ENCODE data around the gene TTL. TPM values are rescaled to one million over a fixed set of nuclear protein-coding genes. Genes with fewer than 3 reads are reported as not detected.
"Not testable (repeated sequence)": the region's sequence is repeated elsewhere in the genome, so short reads cannot be mapped to it uniquely, and the experiment has no call there.

Gene TTL
- total RNA-seq, 1 experiment from 2014 or later, result 58.9 TPM

GRCh38 chr2:112433480-112433879 lies 48.5 kb upstream of the TTL start, which contains the start of gene RGPD8:
RGPD8 (minus strand) TSS chr2:112433645; CDS start chr2:112433453, 192 bp downstream.
- not testable (repeated sequence) for H3K14ac ChIP-seq (ENCODE audit: insufficient read depth, low read length); H2BK15ac ChIP-seq (ENCODE audit: low read depth, low read length); H3K4me1 ChIP-seq (ENCODE audit: insufficient read depth, low read length); H4K8ac ChIP-seq (replicated peaks; ENCODE audit: insufficient read length, low read depth, low read length); H3K79me1 ChIP-seq (ENCODE audit: insufficient read depth, low read depth, low read length, poor library complexity, severe bottlenecking); H3K18ac ChIP-seq (ENCODE audit: insufficient read length, low read depth, low read length); H3K9me3 ChIP-seq (ENCODE audit: control insufficient read depth, low read depth, low read length); H3K27ac Mint-ChIP-seq; H3K36me3 Mint-ChIP-seq (ENCODE audit: insufficient read depth in 1 of 3, low read depth in 3 of 3); H3T11ph ChIP-seq (ENCODE audit: low read length); H2BK12ac ChIP-seq (ENCODE audit: insufficient read length, low read depth, low read length); H3K4me2 ChIP-seq (ENCODE audit: insufficient read depth, insufficient read length, low read length); H2BK5ac ChIP-seq (ENCODE audit: insufficient read length, low read length); H4K91ac ChIP-seq (ENCODE audit: insufficient read length, low read depth, low read length); H3K23me2 ChIP-seq (ENCODE audit: insufficient read length, low read depth, low read length, poor library complexity, severe bottlenecking); H3K79me2 ChIP-seq (ENCODE audit: insufficient read depth, low read length); H3K56ac ChIP-seq (ENCODE audit: insufficient read length, low read depth, low read length); H4K20me1 ChIP-seq (ENCODE audit: control insufficient read depth, insufficient read depth, insufficient read length); H3K27me3 Mint-ChIP-seq (ENCODE audit: low read depth); H3K9me3 Mint-ChIP-seq; H3K4me1 Mint-ChIP-seq; H2AFZ ChIP-seq (ENCODE audit: low read length); H2AK5ac ChIP-seq (ENCODE audit: insufficient read length, low read length); H3K27ac ChIP-seq (ENCODE audit: insufficient read length, low read depth, low read length); H2BK120ac ChIP-seq (ENCODE audit: low read depth, low read length, poor library complexity, severe bottlenecking); H3K27me3 ChIP-seq (ENCODE audit: insufficient read depth, low read length); H4K5ac ChIP-seq (ENCODE audit: insufficient read length, low read depth, low read length); H2BK20ac ChIP-seq (ENCODE audit: low read depth, low read length, poor library complexity, severe bottlenecking); H3K23ac ChIP-seq (ENCODE audit: insufficient read length, low read depth, low read length); H3K9ac ChIP-seq (ENCODE audit: extremely low read depth, insufficient read length, low read length); H3K4ac ChIP-seq (ENCODE audit: low read depth, low read length)
- peak; percentile 84 for DNase-seq
- TF ChIP-seq, protein P1, sequence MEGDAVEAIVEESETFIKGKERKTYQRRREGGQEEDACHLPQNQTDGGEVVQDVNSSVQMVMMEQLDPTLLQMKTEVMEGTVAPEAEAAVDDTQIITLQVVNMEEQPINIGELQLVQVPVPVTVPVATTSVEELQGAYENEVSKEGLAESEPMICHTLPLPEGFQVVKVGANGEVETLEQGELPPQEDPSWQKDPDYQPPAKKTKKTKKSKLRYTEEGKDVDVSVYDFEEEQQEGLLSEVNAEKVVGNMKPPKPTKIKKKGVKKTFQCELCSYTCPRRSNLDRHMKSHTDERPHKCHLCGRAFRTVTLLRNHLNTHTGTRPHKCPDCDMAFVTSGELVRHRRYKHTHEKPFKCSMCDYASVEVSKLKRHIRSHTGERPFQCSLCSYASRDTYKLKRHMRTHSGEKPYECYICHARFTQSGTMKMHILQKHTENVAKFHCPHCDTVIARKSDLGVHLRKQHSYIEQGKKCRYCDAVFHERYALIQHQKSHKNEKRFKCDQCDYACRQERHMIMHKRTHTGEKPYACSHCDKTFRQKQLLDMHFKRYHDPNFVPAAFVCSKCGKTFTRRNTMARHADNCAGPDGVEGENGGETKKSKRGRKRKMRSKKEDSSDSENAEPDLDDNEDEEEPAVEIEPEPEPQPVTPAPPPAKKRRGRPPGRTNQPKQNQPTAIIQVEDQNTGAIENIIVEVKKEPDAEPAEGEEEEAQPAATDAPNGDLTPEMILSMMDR (conservative IDR thresholded peaks at IDR 0.05), result peak; percentile 69
- no CpG with 5 or more reads among the region's 26 CpGs for WGBS (ENCODE audit: extremely low coverage, insufficient read length, low lambda C conversion rate)
- H3K4me3 Mint-ChIP-seq, result peak within 1 kb of the TSS; percentile 43 to 57

Data from H9 (cell line).